SIG-M5 (cell line): Measurements from ENCODE around the gene UGT1A7.
"Not testable (repeated sequence)": the region's sequence is repeated elsewhere in the genome, so short reads cannot be mapped to it uniquely, and the experiment has no call there.

Experiments used
- DNase-seq: peaks from one replicate; lab custom pipeline; 2025; lab: John Stamatoyannopoulos, UW

The UGT1A7 gene

GRCh38 chr2:233680361-233681045 lies 1.2 kb upstream of the UGT1A7 start:
- DNase-seq = no peak

GRCh38 chr2:233684640-233685039 lies 2.9 kb downstream of the UGT1A7 start:
- no peak for DNase-seq

- no peak for DNase-seq
These were observed 5.2 kb downstream of the UGT1A7 start for GRCh38 chr2:233686928-233687327.

GRCh38 chr2:233688341-233688740 lies 6.6 kb downstream of the UGT1A7 start:
- no peak for DNase-seq

GRCh38 chr2:233689031-233689430 lies 7.3 kb downstream of the UGT1A7 start:
- no peak for DNase-seq

GRCh38 chr2:233689501-233689900 lies 7.8 kb downstream of the UGT1A7 start:
- DNase-seq = no peak

GRCh38 chr2:233690444-233690843 lies 8.7 kb downstream of the UGT1A7 start:
- no peak for DNase-seq

- DNase-seq = no peak
These were observed 10.0 kb downstream of the UGT1A7 start for GRCh38 chr2:233691443-233692433.

- no peak for DNase-seq
These were observed 10.9 kb downstream of the UGT1A7 start, which contains the start of gene UGT1A6 for GRCh38 chr2:233692648-233693047. UGT1A6 (plus strand) TSS chr2:233692890; CDS start chr2:233693005, 115 bp downstream.

GRCh38 chr2:233693963-233694362 lies 12.3 kb downstream of the UGT1A7 start:
- no peak for DNase-seq

- no peak for DNase-seq
These were observed 17.0 kb downstream of the UGT1A7 start for GRCh38 chr2:233698740-233699139.

- no peak for DNase-seq
These were observed 17.8 kb downstream of the UGT1A7 start for GRCh38 chr2:233699424-233700027.

GRCh38 chr2:233700028-233700635 lies 18.4 kb downstream of the UGT1A7 start:
- DNase-seq = no peak

GRCh38 chr2:233700842-233701241 lies 19.1 kb downstream of the UGT1A7 start:
- not testable (repeated sequence) for DNase-seq

GRCh38 chr2:233702238-233702637 lies 20.5 kb downstream of the UGT1A7 start:
- DNase-seq = no peak

GRCh38 chr2:233705911-233706506 lies 24.3 kb downstream of the UGT1A7 start:
- no peak for DNase-seq

GRCh38 chr2:233706720-233707119 lies 25.0 kb downstream of the UGT1A7 start:
- no peak for DNase-seq

GRCh38 chr2:233707940-233708644 lies 26.4 kb downstream of the UGT1A7 start:
- no peak for DNase-seq

- DNase-seq = no peak
These were observed 27.2 kb downstream of the UGT1A7 start for GRCh38 chr2:233708942-233709341.

- DNase-seq = no peak
These were observed 29.8 kb downstream of the UGT1A7 start for GRCh38 chr2:233711312-233712008.
